G401 (cell line): Measurements from ENCODE around the gene ARL6IP6. TPM values are rescaled to one million over a fixed set of nuclear protein-coding genes. Genes with fewer than 3 reads are reported as not detected.
A peak's percentile ranks its signal among the peaks of the same experiment; 100 is the strongest.
"Not testable (repeated sequence)": the region's sequence is repeated elsewhere in the genome, so short reads cannot be mapped to it uniquely, and the experiment has no call there.

Experiments used
- DNase-seq: peaks from one replicate; pipeline ENCODE4 v3.0.0-alpha.2; 2015; ENCODE audit warnings: low spot score
- in situ Hi-C: cut with HindIII; loops from 2 replicates; pipeline ENCODE4 v1.10.0; 2016; ENCODE audit warnings: low sequenced_read_pairs, mixed read lengths
- total RNA-seq: library from RNA; depleted of rRNA; stranded (reverse); fragments of >200 nt; shearing (Covaris generic); gene quantifications from 2 replicates; pipeline ENCODE4 v1.2.3, GENCODE V29; 2014

ARL6IP6 gene
- total RNA-seq, 1 experiment from 2014 or later: 39.0 TPM

GRCh38 chr2:152718909-152719645, 657 bp downstream of the ARL6IP6 start:
- in situ Hi-C loops: no loop called here
- peak; percentile 53 for DNase-seq

GRCh38 chr2:152720794-152721193, 2.4 kb downstream of the ARL6IP6 start:
- no peak for DNase-seq
- in situ Hi-C loops: no loop called here

DNA sequence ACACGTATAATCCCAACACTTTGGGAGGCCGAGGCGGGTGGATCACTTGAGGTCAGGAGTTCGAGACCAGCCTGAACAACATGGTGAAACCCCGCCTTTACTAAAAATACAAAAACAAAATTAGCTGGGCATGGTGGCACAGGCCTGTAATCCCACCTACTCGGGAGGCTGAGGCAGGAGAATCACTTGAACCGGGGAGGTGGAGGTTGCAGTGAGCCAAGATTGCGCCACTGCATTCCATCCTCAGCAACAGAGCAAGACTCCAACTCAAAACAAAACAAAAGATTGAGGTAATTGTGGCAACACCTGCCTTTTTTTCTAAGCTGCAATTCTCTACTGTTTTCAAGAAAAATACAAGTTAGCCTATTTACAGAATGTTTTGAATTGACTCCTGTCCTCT, 4.2 kb downstream of the ARL6IP6 start:
- DNase-seq, in situ Hi-C loops: not testable (repeated sequence)

DNA sequence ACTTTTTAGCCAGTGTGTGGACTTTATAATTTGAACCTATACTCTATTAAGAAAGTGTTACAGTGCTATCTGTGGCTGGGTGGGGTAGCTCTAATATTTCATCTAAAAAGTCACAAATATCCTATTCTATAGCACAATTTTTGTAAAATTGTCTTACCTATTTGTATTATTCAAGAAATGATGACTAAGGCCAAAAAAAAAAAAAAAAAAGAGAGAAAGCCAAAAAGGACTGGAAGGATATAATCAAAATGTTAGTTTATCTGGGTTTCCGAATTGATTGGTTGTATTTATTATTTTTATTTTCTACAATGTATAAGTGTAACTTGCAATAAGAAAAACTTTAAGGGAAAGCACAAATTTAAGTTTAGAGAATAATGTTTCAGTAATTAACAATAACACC, 5.5 kb downstream of the ARL6IP6 start:
- in situ Hi-C loops: no loop called here
- no peak for DNase-seq

- in situ Hi-C loops: no loop called here
- no peak for DNase-seq
Observed at GRCh38 chr2:152729844-152730243, 11.4 kb downstream of the ARL6IP6 start.

DNA sequence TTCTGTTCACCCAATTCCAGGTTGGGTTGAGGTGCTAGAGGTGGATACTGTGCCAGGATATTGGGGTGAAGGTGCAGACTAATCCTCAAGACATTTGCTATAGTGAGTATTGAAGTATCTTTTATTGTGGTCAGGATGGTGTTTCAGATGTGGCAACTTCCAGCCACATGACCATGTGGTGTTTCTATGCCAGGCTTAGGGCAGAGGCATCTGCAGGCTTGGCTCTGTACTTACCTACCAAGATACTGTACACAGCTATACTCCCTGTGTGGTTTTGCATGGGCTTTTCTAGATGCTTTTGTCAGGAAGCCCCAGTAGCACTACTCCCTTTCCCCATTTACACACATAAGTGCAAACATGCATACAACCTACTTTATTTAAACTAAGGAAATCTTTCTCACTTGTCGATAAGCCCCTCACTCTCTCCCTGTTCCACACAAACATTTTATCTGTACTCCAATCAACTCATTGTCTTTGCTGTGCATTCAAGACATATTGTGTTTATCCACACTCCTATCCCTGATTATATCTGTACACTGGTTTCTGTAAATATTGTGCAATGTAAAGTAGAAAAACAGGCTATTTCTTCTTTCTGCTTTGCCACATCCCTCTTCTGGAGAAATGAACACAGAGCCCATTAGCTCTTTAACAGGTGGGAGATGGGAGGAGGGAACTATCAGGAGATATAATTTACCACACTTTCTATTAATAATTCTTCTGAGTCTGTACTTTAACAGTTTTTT, 12.3 kb downstream of the ARL6IP6 start:
- in situ Hi-C loops: no loop called here
- DNase-seq: no peak

GRCh38 chr2:152737509-152737908, 19.1 kb downstream of the ARL6IP6 start:
- in situ Hi-C loops, DNase-seq: not testable (repeated sequence)

- no peak for DNase-seq
- in situ Hi-C loops: no loop called here
Observed at GRCh38 chr2:152738438-152738837, 20.0 kb downstream of the ARL6IP6 start.

- DNase-seq, in situ Hi-C loops: not testable (repeated sequence)
Observed at GRCh38 chr2:152739705-152740104, 21.3 kb downstream of the ARL6IP6 start.

DNA sequence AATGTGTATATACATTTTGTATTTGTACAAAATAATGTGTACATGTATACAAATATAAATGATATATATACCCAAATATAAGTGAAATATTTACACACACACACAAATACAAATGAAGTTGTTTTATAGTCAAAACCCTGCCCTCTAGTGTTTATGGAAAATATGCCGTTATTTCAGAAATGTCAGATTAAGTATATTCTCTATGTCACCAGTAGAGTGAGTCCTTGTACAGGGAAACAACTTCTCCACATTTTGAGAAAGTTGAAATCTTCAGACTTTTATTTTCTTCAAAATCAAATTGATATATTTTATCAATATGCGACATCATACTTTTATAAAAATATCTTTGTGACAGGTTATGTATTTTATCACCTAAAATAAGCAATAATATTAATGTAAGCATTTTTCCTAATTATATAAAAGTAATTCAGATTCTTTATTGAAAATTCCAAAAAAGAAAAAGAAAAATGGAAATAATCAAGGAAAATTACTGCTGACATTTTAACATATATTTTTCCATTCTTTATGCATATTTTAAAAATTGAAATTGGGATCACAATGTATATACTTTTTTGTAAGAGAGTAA, 22.4 kb downstream of the ARL6IP6 start:
- in situ Hi-C loops: no loop called here
- DNase-seq: peak; percentile 63

DNA sequence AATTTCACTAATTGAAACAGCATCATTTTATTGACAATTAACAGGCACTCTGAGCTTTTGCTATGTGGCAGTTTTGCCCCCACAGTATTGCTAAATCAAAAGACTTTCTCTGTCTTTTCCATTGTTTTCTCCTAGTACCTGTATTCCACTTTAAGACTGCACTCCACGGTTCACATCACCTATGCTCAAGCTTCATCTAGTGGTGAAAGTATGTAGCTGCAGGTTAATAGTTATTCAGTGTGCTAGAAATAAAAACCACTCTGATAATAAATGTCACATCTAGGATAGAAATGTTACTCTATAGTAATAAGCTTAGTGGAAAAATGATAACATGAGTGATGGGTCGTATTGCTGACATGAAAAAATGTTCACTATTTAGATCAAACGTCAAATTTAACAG, 24.6 kb downstream of the ARL6IP6 start:
- DNase-seq: peak; percentile 32
- in situ Hi-C loops: no loop called here

DNA sequence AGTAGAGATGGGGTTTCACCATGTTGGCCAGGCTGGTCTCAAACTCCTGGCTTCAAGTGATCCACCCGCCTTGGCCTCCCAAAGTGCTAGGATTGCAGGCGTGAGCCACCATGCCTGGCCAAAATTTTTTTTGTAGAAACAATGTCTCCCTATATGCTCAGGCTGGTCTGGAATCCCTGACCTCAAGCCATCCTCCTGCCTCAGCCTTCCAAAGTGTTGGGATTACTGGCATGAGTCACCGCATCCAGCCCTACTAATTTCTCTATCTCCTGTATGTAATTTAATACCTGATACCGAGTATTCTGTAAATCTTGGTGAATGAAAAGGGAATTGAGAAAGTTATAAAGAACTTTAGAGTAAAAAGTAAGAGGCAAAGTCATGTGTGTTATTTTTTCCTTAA, 29.3 kb downstream of the ARL6IP6 start:
- in situ Hi-C loops, DNase-seq: not testable (repeated sequence)

- in situ Hi-C loops: no loop called here
- no peak for DNase-seq
Observed at GRCh38 chr2:152755029-152755428, 36.6 kb downstream of the ARL6IP6 start.

GRCh38 chr2:152759290-152760072, 41.1 kb downstream of the ARL6IP6 start:
- in situ Hi-C loops: no loop called here
- DNase-seq: no peak

DNA sequence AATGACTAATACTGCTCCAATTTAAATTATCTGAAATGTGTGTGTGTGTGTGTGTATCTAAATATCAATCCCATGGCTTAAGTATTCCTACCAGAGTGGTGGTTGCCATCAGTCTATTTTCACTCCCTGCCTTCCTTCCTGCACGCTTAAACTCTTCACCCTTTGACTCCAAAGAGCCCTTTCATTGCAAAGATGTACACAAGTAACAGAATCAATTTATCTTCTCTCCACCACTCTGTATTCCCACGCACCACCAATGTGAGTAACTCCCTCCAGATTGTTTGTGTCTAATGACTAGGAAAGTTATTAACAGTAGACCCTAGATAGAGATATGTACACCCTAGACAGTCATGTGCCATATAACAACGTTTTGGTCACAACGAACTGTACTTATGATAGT, 42.8 kb downstream of the ARL6IP6 start:
- no peak for DNase-seq
- in situ Hi-C loops: no loop called here

GRCh38 chr2:152762202-152762601, 43.8 kb downstream of the ARL6IP6 start:
- in situ Hi-C loops: no loop called here
- DNase-seq: no peak

DNA sequence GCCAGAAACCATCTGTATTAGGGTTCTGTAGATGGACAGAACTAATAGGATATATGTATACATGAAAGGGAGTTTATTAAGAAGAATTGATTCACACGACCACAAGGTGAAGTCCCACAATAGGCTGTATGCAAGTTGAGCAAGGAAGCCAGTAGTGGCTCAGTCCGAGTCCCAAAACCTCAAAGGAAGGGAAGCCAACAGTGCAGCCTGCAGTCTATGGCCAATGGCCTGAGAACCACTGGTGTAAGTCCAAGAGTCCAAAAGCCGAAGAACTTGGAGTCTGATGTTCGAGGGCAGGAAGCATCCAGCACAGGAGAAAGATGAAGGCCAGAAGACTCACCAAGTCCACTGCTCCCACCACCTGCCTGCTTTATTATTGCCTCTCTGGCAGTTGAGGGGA, 44.8 kb downstream of the ARL6IP6 start:
- DNase-seq, in situ Hi-C loops: not testable (repeated sequence)

GRCh38 chr2:152763651-152764050, 45.2 kb downstream of the ARL6IP6 start:
- no peak for DNase-seq
- in situ Hi-C loops: no loop called here

DNA sequence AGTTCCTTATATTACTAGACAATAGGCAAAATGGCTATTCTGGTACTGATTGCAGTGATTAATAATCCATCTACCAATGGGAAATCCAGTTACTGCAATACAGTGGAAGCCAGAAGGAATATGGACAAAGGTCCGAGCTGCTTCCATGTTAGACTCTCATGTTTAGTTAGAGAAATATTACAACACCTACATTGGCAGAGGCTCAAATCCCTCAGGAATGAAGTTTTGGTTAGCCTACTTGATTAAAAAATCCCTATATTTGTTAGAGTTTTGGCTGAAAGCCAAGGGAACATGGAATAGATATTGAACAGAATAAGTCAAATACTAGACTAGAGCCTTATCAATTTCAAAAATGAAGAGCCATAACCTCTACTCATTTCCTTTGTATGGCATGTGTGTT, 48.5 kb downstream of the ARL6IP6 start:
- no peak for DNase-seq
- in situ Hi-C loops: no loop called here

DNA sequence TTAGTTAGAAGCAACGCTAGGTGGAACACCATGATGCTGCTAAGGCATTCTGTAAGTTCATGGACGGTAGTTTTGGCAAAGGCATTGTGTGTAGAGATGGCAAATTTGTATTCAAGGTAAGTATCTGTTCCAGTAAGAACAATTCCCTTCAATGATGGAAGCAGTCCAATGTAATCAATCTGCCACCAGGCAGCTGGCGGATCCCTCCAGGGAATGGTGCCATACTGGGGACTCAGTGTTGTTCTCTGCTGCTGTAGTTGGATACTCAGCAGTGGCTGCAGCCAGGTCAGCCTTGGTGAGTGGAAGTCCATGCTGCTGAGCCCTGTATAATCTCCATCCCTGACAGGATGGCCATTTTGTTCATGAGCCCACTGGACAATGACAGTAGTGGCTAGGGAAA, 62.8 kb downstream of the ARL6IP6 start:
- in situ Hi-C loops: no loop called here
- DNase-seq: no peak
